22Rv1 (cell line): ENCODE results near the gene PSKH1.

ENCODE experiments used
- CTCF ChIP-seq: fragments of 450-650 bp; IDR thresholded peaks from 2 replicates; pipeline ENCODE4 v1.5.1; 2017; ENCODE audit warnings: mild to moderate bottlenecking
- ZFX ChIP-seq: fragments of 450-650 bp; IDR thresholded peaks from 2 replicates; pipeline ENCODE4 v1.6.1; 2017; ENCODE audit warnings: antibody characterized with exemption, borderline replicate concordance

- TF ChIP-seq CTCF (no peak), ZFX (no peak)
Observed at GRCh38 chr16:67885545-67885944, 7.5 kb upstream of the PSKH1 start.
